ENCODE measurements around the gene CCDC179.

The CCDC179 gene

GRCh38 chr11:22822203-22822602, 38.1 kb downstream of the CCDC179 start:
- no peaks in the 10 kb centered on the region for H3K27me3 ChIP-seq (ENCODE audit: insufficient read depth, poor library complexity, severe bottlenecking)
- peaks cover 27% of the 10 kb centered on the region for H3K36me3 ChIP-seq (ENCODE audit: low read depth)
- H3K9me3 ChIP-seq (ENCODE audit: severe bottlenecking): no peaks in the 10 kb centered on the region
- no peak overlapping the region for H3K27ac ChIP-seq (ENCODE audit: poor library complexity, severe bottlenecking)
- no peak overlapping the region for H3K4me3 ChIP-seq (ENCODE audit: severe bottlenecking)
- TF ChIP-seq, protein P1, sequence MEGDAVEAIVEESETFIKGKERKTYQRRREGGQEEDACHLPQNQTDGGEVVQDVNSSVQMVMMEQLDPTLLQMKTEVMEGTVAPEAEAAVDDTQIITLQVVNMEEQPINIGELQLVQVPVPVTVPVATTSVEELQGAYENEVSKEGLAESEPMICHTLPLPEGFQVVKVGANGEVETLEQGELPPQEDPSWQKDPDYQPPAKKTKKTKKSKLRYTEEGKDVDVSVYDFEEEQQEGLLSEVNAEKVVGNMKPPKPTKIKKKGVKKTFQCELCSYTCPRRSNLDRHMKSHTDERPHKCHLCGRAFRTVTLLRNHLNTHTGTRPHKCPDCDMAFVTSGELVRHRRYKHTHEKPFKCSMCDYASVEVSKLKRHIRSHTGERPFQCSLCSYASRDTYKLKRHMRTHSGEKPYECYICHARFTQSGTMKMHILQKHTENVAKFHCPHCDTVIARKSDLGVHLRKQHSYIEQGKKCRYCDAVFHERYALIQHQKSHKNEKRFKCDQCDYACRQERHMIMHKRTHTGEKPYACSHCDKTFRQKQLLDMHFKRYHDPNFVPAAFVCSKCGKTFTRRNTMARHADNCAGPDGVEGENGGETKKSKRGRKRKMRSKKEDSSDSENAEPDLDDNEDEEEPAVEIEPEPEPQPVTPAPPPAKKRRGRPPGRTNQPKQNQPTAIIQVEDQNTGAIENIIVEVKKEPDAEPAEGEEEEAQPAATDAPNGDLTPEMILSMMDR (IDR thresholded peaks at IDR 0.05; ENCODE audit: poor library complexity, severe bottlenecking): no peak
- ATAC-seq (ENCODE audit: low read depth) (no peak), DNase-seq (ENCODE audit: low spot score) (no peak)
- H3K4me1 ChIP-seq (ENCODE audit: insufficient read depth, poor library complexity, severe bottlenecking): no peaks in the 10 kb centered on the region

GRCh38 chr11:22809893-22810292, 50.4 kb downstream of the CCDC179 start:
- Histone ChIP-seq H3K36me3 (ENCODE audit: low read depth) (no peaks in the 10 kb centered on the region), H3K27ac (ENCODE audit: poor library complexity, severe bottlenecking) (no peak overlapping the region), H3K4me3 (ENCODE audit: severe bottlenecking) (no peak overlapping the region), H3K9me3 (ENCODE audit: severe bottlenecking) (no peaks in the 10 kb centered on the region), H3K27me3 (ENCODE audit: insufficient read depth, poor library complexity, severe bottlenecking) (no peaks in the 10 kb centered on the region), H3K4me1 (ENCODE audit: insufficient read depth, poor library complexity, severe bottlenecking) (peaks cover 6% of the 10 kb centered on the region)
- TF ChIP-seq, protein P1 (IDR thresholded peaks at IDR 0.05; ENCODE audit: poor library complexity, severe bottlenecking): no peak
- DNase-seq (ENCODE audit: low spot score) (no peak), ATAC-seq (ENCODE audit: low read depth) (no peak)

DNA sequence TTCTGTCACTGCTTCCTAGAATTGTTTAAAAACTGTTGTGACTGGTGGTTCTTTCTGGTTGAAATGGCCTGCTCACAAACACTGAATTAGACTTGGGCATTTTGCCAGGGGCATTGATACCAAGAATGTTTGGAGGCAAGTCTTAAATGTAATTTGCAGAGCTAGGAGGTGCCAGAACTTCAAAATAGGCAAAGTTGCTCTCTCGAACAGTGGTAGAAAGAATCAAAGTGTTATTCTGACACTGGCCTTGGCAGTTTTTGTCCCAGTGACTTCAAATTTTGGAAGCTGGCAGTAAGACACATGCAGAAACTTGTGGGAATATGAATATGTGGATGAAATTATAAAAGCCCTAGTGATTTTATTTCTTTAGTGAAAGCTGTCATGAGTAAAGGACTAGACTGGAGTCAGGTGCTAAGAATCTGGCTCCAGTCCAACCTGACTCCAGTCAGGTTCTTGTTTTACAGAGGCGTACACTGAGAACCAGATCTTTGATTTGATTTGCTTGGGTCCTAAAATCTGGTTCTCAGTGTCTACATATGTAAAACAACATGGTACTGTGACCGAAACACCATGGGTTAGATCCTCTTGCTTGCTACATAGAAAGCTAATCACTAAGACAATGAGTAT, 51.6 kb downstream of the CCDC179 start:
- Histone ChIP-seq H3K4me1 (ENCODE audit: insufficient read depth, poor library complexity, severe bottlenecking) (peaks cover 6% of the 10 kb centered on the region), H3K27ac (ENCODE audit: poor library complexity, severe bottlenecking) (no peak overlapping the region), H3K36me3 (ENCODE audit: low read depth) (no peaks in the 10 kb centered on the region), H3K9me3 (ENCODE audit: severe bottlenecking) (no peaks in the 10 kb centered on the region), H3K27me3 (ENCODE audit: insufficient read depth, poor library complexity, severe bottlenecking) (no peaks in the 10 kb centered on the region), H3K4me3 (ENCODE audit: severe bottlenecking) (no peak overlapping the region)
- TF ChIP-seq, protein P1 (IDR thresholded peaks at IDR 0.05; ENCODE audit: poor library complexity, severe bottlenecking): no peak
- ATAC-seq (ENCODE audit: low read depth): no peak
- no peak for DNase-seq (ENCODE audit: low spot score)

GRCh38 chr11:22807855-22808570, 52.3 kb downstream of the CCDC179 start:
- H3K9me3 ChIP-seq (ENCODE audit: severe bottlenecking): no peaks in the 10 kb centered on the region
- H3K27ac ChIP-seq (ENCODE audit: poor library complexity, severe bottlenecking): no peak overlapping the region
- peaks cover 6% of the 10 kb centered on the region for H3K4me1 ChIP-seq (ENCODE audit: insufficient read depth, poor library complexity, severe bottlenecking)
- ATAC-seq (ENCODE audit: low read depth): peak; percentile 70
- no peaks in the 10 kb centered on the region for H3K27me3 ChIP-seq (ENCODE audit: insufficient read depth, poor library complexity, severe bottlenecking)
- H3K36me3 ChIP-seq (ENCODE audit: low read depth): no peaks in the 10 kb centered on the region
- TF ChIP-seq, protein P1 (IDR thresholded peaks at IDR 0.05; ENCODE audit: poor library complexity, severe bottlenecking): no peak
- DNase-seq (ENCODE audit: low spot score): no peak
- H3K4me3 ChIP-seq (ENCODE audit: severe bottlenecking): no peak overlapping the region

GRCh38 chr11:22807391-22807790, 52.9 kb downstream of the CCDC179 start:
- Histone ChIP-seq H3K4me3 (ENCODE audit: severe bottlenecking) (no peak overlapping the region), H3K9me3 (ENCODE audit: severe bottlenecking) (no peaks in the 10 kb centered on the region), H3K27me3 (ENCODE audit: insufficient read depth, poor library complexity, severe bottlenecking) (no peaks in the 10 kb centered on the region), H3K4me1 (ENCODE audit: insufficient read depth, poor library complexity, severe bottlenecking) (peaks cover 6% of the 10 kb centered on the region), H3K27ac (ENCODE audit: poor library complexity, severe bottlenecking) (no peak overlapping the region), H3K36me3 (ENCODE audit: low read depth) (no peaks in the 10 kb centered on the region)
- TF ChIP-seq, protein P1 (IDR thresholded peaks at IDR 0.05; ENCODE audit: poor library complexity, severe bottlenecking): no peak
- ATAC-seq (ENCODE audit: low read depth) (no peak), DNase-seq (ENCODE audit: low spot score) (no peak)
